ENCODE data around the gene ZNF516. TPM values are rescaled to one million over a fixed set of nuclear protein-coding genes. Genes with fewer than 3 reads are reported as not detected.

The ZNF516 gene
- total and polyA plus RNA-seq, 2 of the 4 experiments (the other 2 are of a cell fraction) = 7.9 to 16.9 TPM

DNA sequence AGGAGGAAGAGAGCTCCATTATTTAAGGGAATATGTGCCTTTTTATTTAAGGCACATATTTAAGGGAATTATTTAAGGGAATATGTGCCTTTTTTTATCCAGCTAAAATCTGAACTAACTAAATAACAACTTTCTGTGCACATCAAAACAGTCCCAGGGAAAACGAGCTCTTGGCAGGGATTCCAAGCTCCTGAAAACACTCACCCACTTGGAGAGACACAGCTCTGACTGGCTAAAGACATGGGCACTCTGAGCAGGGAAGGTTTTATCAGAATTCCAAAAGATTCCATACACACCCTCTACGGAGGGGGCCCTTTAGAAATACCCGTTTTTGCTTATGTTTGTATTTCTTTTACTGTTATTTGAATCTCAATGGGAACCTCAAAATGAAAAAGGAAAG is 181.0 kb downstream of the ZNF516 start:
- WGBS, 2 experiments (ENCODE audit: extremely low coverage in 2 of 2, insufficient read length in 1 of 2) = no CpG with 5 or more reads among the region's 3 CpGs
- no peak overlapping the region for H2BK15ac ChIP-seq (ENCODE audit: low read depth, low read length)
- in situ Hi-C loops (cut with MboI; ENCODE audit: low sequenced_read_pairs) (no loop called here), dilution Hi-C loops (cut with HindIII; ENCODE audit: low sequenced_read_pairs, unreplicated experiment) (no loop called here), intact Hi-C loops (cut with micrococcal nuclease) (no loop called here)
- H3K14ac ChIP-seq (replicated peaks; ENCODE audit: low read depth, low read length) = no peak overlapping the region
- H3K4me2 ChIP-seq (ENCODE audit: low read depth, low read length) = no peak overlapping the region
- no peaks in the 10 kb centered on the region for H3K4me1 ChIP-seq (ENCODE audit: control insufficient read depth, insufficient read depth, low read length)
- no peak overlapping the region for H3K18ac ChIP-seq (ENCODE audit: low read depth, low read length)
- BruUV-seq (replicated peaks) = no TSS peak
- H3K4ac ChIP-seq (ENCODE audit: low read depth, low read length) = no peak overlapping the region
- no peaks in the 10 kb centered on the region for H3K9me3 ChIP-seq (ENCODE audit: control insufficient read depth, insufficient read depth, low read length)
- no peak overlapping the region for H2BK20ac ChIP-seq (ENCODE audit: low read depth, low read length)
- H4K20me1 ChIP-seq (ENCODE audit: insufficient read depth, low read length) = no peaks in the 10 kb centered on the region
- H2BK120ac ChIP-seq (ENCODE audit: low read depth, low read length) = no peak overlapping the region
- no peak overlapping the region for H3K27ac ChIP-seq (ENCODE audit: insufficient read depth, low read length)
- no peak overlapping the region for H2AK9ac ChIP-seq (replicated peaks; ENCODE audit: low read depth, low read length, poor library complexity)
- no peak overlapping the region for H2AFZ ChIP-seq (replicated peaks; ENCODE audit: low read length, poor library complexity)
- H3K79me1 ChIP-seq (ENCODE audit: low read depth in 1 of 2, low read length in 2 of 2) = no peaks in the 10 kb centered on the region
- no peak overlapping the region for H4K91ac ChIP-seq (ENCODE audit: insufficient read depth, low read depth, low read length)
- H3K4me3 ChIP-seq (ENCODE audit: insufficient read depth, low read depth, low read length) = no peak overlapping the region
- H3K56ac ChIP-seq (ENCODE audit: extremely low read depth, insufficient read depth, low read length) = no peak overlapping the region
- H3K27me3 ChIP-seq (ENCODE audit: control insufficient read depth, insufficient read depth, low read length) = peaks cover 3% of the 10 kb centered on the region
- ChIA-PET POLR2A (ENCODE audit: unreplicated experiment) (no interaction called here), CTCF (no interaction called here)
- DNase-seq = no peak
- no peak overlapping the region for H4K8ac ChIP-seq (ENCODE audit: low read depth in 2 of 2, low read length in 2 of 2)
- no peak overlapping the region for H2AK5ac ChIP-seq (ENCODE audit: low read depth, low read length)
- no peaks in the 10 kb centered on the region for H3K36me3 ChIP-seq (ENCODE audit: control insufficient read depth, insufficient read depth, low read length)
- H2BK5ac ChIP-seq (ENCODE audit: low read depth, low read length, poor library complexity, severe bottlenecking) = no peak overlapping the region
- ATAC-seq (ENCODE audit: low read depth) = no peak
- no peak overlapping the region for H3K9ac ChIP-seq (ENCODE audit: low read depth, low read length)
- no peak overlapping the region for H3K23ac ChIP-seq (ENCODE audit: low read depth, low read length)
- TF ChIP-seq, protein P1, sequence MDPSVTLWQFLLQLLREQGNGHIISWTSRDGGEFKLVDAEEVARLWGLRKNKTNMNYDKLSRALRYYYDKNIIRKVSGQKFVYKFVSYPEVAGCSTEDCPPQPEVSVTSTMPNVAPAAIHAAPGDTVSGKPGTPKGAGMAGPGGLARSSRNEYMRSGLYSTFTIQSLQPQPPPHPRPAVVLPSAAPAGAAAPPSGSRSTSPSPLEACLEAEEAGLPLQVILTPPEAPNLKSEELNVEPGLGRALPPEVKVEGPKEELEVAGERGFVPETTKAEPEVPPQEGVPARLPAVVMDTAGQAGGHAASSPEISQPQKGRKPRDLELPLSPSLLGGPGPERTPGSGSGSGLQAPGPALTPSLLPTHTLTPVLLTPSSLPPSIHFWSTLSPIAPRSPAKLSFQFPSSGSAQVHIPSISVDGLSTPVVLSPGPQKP (IDR thresholded peaks at IDR 0.05; ENCODE audit: borderline replicate concordance, low read depth, low read length) = no peak
- no peak for TF ChIP-seq MAZ (IDR thresholded peaks at IDR 0.05; ENCODE audit: borderline replicate concordance, low read depth, low read length)
- no peak for TF ChIP-seq RFX5 (IDR thresholded peaks at IDR 0.05; ENCODE audit: low read depth, low read length)
- no peak for TF ChIP-seq MXI1 (IDR thresholded peaks at IDR 0.05; ENCODE audit: borderline replicate concordance, low read depth, low read length)
- no peak for TF ChIP-seq SMC3 (IDR thresholded peaks at IDR 0.05; ENCODE audit: low read depth, low read length)
- TF ChIP-seq, protein P2, sequence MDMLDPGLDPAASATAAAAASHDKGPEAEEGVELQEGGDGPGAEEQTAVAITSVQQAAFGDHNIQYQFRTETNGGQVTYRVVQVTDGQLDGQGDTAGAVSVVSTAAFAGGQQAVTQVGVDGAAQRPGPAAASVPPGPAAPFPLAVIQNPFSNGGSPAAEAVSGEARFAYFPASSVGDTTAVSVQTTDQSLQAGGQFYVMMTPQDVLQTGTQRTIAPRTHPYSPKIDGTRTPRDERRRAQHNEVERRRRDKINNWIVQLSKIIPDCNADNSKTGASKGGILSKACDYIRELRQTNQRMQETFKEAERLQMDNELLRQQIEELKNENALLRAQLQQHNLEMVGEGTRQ (IDR thresholded peaks at IDR 0.05; ENCODE audit: low read depth, low read length) = no peak
- TF ChIP-seq, protein P3, sequence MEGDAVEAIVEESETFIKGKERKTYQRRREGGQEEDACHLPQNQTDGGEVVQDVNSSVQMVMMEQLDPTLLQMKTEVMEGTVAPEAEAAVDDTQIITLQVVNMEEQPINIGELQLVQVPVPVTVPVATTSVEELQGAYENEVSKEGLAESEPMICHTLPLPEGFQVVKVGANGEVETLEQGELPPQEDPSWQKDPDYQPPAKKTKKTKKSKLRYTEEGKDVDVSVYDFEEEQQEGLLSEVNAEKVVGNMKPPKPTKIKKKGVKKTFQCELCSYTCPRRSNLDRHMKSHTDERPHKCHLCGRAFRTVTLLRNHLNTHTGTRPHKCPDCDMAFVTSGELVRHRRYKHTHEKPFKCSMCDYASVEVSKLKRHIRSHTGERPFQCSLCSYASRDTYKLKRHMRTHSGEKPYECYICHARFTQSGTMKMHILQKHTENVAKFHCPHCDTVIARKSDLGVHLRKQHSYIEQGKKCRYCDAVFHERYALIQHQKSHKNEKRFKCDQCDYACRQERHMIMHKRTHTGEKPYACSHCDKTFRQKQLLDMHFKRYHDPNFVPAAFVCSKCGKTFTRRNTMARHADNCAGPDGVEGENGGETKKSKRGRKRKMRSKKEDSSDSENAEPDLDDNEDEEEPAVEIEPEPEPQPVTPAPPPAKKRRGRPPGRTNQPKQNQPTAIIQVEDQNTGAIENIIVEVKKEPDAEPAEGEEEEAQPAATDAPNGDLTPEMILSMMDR (conservative IDR thresholded peaks at IDR 0.05; ENCODE audit: low read depth, low read length) = no peak
- TF ChIP-seq MAFK (IDR thresholded peaks at IDR 0.05; ENCODE audit: low read depth, low read length) = no peak
- no peak for TF ChIP-seq CEBPB (IDR thresholded peaks at IDR 0.05; ENCODE audit: low read depth, low read length)
- no peak for TF ChIP-seq NFE2L2 (IDR thresholded peaks at IDR 0.05; ENCODE audit: low read depth, low read length)
- no peak for TF ChIP-seq FOS (IDR thresholded peaks at IDR 0.05; ENCODE audit: low read depth, low read length)
- no peak for TF ChIP-seq CHD1 (IDR thresholded peaks at IDR 0.05; ENCODE audit: low read depth, low read length)
- no peak for TF ChIP-seq RAD21 (IDR thresholded peaks at IDR 0.05; ENCODE audit: low read length)
- no peak for TF ChIP-seq POLR2A (IDR thresholded peaks at IDR 0.05; ENCODE audit: low read depth, low read length)
- TF ChIP-seq BHLHE40 (IDR thresholded peaks at IDR 0.05; ENCODE audit: low read depth, low read length) = no peak
- no peak for TF ChIP-seq RCOR1 (IDR thresholded peaks at IDR 0.05; ENCODE audit: insufficient replicate concordance, low read length)
- H3K9me1 ChIP-seq (ENCODE audit: insufficient read depth, low read length) = no peaks in the 10 kb centered on the region
- H4K5ac ChIP-seq (ENCODE audit: low read depth, low read length) = no peak overlapping the region
